K562 treated with DMSO at 1 percent for 48 hours (cell line): ENCODE results near the gene TAF12. TPM values are rescaled to one million over a fixed set of nuclear protein-coding genes. Genes with fewer than 3 reads are reported as not detected.

ENCODE experiments used
- total RNA-seq: library from RNA; unstranded; fragments of 300-600 nt; gene quantifications from 2 replicates; pipeline ENCODE4 v1.2.3, GENCODE V29; 2022; ENCODE audit warnings: low replicate concordance; ENCODE audit errors: extremely low read depth

The TAF12 gene
- total RNA-seq, result not detected in 2 replicates

GRCh38 chr1:28642847-28643635 lies at the start of gene TAF12:
TAF12 (minus strand) TSS chr1:28643067; CDS start chr1:28622081, 20,986 bp downstream.

DNA sequence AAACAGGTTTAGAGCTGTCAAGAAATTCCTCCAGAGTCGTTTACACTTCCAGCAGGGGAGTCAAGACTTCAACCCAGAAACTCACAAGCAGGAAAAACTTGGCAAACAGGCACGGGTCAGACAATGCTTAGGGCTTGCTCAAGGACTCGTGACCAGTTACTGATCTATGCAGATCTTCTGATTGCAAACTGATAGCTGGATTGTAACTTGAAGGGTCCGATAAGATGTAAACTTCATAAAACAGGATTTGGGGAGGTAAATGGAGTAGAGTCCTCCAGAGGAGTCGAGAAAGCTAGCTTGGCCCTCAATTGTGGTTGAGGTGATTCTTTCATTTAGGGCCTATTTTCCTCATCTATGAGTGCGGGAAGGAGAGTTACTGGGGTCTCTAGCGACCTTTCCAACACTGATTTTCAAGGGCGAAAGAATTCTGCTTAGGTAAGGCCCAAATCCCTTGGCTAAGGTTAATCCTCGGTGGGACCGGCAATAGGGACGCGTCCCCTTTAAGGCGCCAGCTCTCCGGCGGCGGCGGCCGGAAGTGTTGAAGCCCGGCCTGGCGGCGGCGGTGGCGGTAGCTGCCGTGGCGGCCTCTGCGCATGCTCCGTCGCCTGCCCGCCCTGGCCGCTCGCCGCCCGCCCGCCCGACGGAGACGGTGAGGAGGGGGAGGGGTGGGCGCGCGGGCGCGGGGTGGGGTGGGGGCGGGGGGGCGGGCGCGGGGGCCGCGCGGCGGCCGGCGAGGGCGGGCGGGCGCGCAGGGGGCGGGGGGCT lies 25.5 kb upstream of the TAF12 start, which contains the start of gene GMEB1:
Gene GMEB1 (plus strand): TSS at position 594 of the 765 bp plus-strand sequence. CDS start 14,829 bp downstream, outside the sequence.

GRCh38 chr1:28648474-28649198 lies 5.8 kb upstream of the TAF12 start, which contains the start of gene RNU11:
RNU11 (plus strand) TSS chr1:28648600.

GRCh38 chr1:28591708-28592320 lies 51.1 kb downstream of the TAF12 start, which contains the start of gene RAB42:
RAB42 (plus strand) TSS chr1:28592265; CDS start chr1:28592512, 247 bp downstream.

Other genes with a start within 250 kb of the TAF12 start
- 959 TPM in 1 of 2 replicates, not detected in the other for gene RCC1, start 137.0 kb downstream of the TAF12 start, total RNA-seq
- not detected in 2 replicates for gene TRNAU1AP, start 90.0 kb downstream of the TAF12 start, total RNA-seq
- gene RAB42, start 50.8 kb downstream of the TAF12 start, total RNA-seq, result not detected in 2 replicates
- gene RNU11, start 5.5 kb upstream of the TAF12 start, total RNA-seq, result not detected in 2 replicates
- not detected in 2 replicates for gene GMEB1, start 25.7 kb upstream of the TAF12 start, total RNA-seq
- not detected in 2 replicates for gene YTHDF2, start 93.9 kb upstream of the TAF12 start, total RNA-seq
- not detected in 2 replicates for gene OPRD1, start 169.1 kb upstream of the TAF12 start, total RNA-seq